Measurements from ENCODE around the gene KRT76. TPM values are rescaled to one million over a fixed set of nuclear protein-coding genes. Genes with fewer than 3 reads are reported as not detected.

The KRT76 gene
- total RNA-seq, 1 experiment from 2014 or later: not detected

DNA sequence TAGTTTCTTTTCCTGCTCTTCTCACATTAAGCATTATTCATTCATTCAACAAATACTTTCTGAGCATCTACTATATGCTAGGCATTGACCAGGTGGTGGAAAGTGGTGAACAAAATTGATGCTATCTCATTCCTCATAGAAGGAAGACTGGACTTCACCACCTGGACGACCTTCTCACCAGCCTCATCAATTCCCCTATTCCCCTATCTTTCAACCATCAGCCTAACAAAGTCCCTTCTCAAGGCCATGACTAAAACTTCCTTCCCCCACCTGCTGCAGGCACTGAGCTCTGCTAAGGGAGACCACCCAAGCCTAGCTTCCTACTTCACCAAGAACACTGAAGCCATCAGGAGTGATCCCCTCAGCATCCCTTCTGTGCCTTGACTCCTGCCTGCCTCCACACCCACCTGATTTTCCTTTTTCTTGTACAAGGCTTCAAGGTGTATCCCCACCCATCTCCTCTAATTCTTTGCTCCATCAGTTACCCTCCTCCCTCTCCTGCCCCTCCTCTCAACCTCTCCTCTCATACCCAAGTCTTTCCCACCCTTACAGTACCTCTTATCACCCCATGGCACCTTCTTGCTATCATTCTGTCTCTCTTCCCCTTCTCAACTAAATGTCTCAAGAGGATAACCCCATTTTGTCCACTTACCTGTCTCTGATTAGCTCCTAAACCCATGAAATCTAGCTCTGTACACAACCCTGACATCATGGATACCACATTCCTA lies 19.5 kb downstream of the KRT76 start:
- Histone ChIP-seq H3K36me3 (ENCODE audit: control insufficient read depth in 1 of 2, insufficient read depth in 2 of 2, low read length in 2 of 2) (no peaks in the 10 kb centered on the region), H3K4me3 (replicated peaks in 1 of 2; ENCODE audit: low read depth in 1 of 2, low read length in 2 of 2) (no peak overlapping the region), H2AFZ (ENCODE audit: low read depth, low read length, poor library complexity, severe bottlenecking) (no peak overlapping the region), H3K27me3 (ENCODE audit: insufficient read depth, low read length) (peaks cover 54% of the 10 kb centered on the region), H3K4me2 (ENCODE audit: low read length) (no peak overlapping the region), H3K4me1 (ENCODE audit: control insufficient read depth in 1 of 2, insufficient read depth in 2 of 2, low read length in 2 of 2) (no peaks in the 10 kb centered on the region), H3K9me2 (ENCODE audit: insufficient read depth) (no peaks in the 10 kb centered on the region), H3K79me2 (ENCODE audit: insufficient read depth, low read length) (no peaks in the 10 kb centered on the region), H3K27ac (ENCODE audit: low read depth, low read length) (no peak overlapping the region), H4K20me1 (ENCODE audit: insufficient read depth) (no peaks in the 10 kb centered on the region), H3K9me3 (ENCODE audit: control insufficient read depth in 1 of 2, insufficient read depth in 1 of 2, low read depth in 1 of 2, low read length in 2 of 2) (no peaks in the 10 kb centered on the region), H3K9ac (ENCODE audit: low read length) (no peak overlapping the region)
- BruUV-seq (replicated peaks): no TSS peak
- ChIA-PET RAD21 (ENCODE audit: low non-redundant PET in 1 of 2, low total read pairs in 2 of 2, uncharacterized antibody in 2 of 2, unreplicated experiment in 2 of 2) (no interaction called here), CTCF (no interaction called here), POLR2A (no interaction called here)
- TF ChIP-seq CEBPB (IDR thresholded peaks at IDR 0.05; ENCODE audit: low read depth) (no peak), CBX3 (IDR thresholded peaks at IDR 0.05; ENCODE audit: low read depth) (no peak)
- DNase-seq (ENCODE audit: low read depth, low spot score) (no peak), ATAC-seq (no peak)
- intact Hi-C loops (cut with micrococcal nuclease): no loop called here

DNA sequence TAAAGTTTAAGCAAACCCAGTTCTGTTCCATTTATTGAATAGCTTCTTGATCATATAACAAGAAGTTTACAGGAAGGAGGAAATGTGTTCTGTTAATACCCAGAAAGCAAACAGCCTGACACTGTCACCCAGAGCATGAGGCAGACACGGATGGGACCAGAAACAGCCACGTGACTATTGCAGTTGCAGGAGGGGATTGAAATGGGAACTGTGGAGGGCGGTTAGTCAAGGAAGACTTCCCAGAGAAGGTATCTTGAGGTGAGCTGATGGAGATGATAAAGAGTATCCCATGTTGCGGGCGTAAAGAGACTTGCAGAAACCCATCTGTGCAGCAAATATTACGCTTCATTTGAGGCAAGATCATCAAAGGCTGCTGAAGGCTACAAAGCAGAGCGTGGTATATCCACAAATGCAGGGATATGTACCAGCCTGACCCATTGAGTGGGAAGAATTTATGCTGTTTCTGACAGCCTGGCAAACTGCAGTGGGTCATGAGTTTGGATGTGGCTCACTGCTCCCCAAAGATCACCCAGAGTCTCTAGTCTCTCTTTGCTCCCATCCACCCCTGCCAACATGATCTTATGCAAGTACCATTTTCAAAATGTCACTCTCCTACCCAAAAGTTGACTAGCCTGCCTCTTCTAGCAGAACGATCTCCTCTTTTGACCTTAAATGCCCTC lies 20.7 kb downstream of the KRT76 start:
- no peaks in the 10 kb centered on the region for H3K9me2 ChIP-seq (ENCODE audit: insufficient read depth)
- peaks cover 64% of the 10 kb centered on the region for H3K27me3 ChIP-seq (ENCODE audit: insufficient read depth, low read length)
- ATAC-seq (no peak), DNase-seq (ENCODE audit: low read depth, low spot score) (no peak)
- POLR2A ChIA-PET: no interaction called here
- TF ChIP-seq REST (IDR thresholded peaks at IDR 0.05; ENCODE audit: low read depth): no peak
- TF ChIP-seq SIN3A (IDR thresholded peaks at IDR 0.05; ENCODE audit: low read depth): no peak
- no peak for TF ChIP-seq CBX3 (IDR thresholded peaks at IDR 0.05; ENCODE audit: low read depth)
- TF ChIP-seq, protein P1, sequence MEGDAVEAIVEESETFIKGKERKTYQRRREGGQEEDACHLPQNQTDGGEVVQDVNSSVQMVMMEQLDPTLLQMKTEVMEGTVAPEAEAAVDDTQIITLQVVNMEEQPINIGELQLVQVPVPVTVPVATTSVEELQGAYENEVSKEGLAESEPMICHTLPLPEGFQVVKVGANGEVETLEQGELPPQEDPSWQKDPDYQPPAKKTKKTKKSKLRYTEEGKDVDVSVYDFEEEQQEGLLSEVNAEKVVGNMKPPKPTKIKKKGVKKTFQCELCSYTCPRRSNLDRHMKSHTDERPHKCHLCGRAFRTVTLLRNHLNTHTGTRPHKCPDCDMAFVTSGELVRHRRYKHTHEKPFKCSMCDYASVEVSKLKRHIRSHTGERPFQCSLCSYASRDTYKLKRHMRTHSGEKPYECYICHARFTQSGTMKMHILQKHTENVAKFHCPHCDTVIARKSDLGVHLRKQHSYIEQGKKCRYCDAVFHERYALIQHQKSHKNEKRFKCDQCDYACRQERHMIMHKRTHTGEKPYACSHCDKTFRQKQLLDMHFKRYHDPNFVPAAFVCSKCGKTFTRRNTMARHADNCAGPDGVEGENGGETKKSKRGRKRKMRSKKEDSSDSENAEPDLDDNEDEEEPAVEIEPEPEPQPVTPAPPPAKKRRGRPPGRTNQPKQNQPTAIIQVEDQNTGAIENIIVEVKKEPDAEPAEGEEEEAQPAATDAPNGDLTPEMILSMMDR (IDR thresholded peaks at IDR 0.05 in 2 of 3, conservative IDR thresholded peaks at IDR 0.05 in 1 of 3; ENCODE audit: borderline replicate concordance in 1 of 3, insufficient read depth in 1 of 3, low read depth in 2 of 3, low read length in 2 of 3): no peak
- TF ChIP-seq ATF3 (IDR thresholded peaks at IDR 0.05): no peak
- no peak for TF ChIP-seq SRF (IDR thresholded peaks at IDR 0.05; ENCODE audit: low read depth)
- no peak for TF ChIP-seq YY1 (IDR thresholded peaks at IDR 0.05; ENCODE audit: extremely low read depth, insufficient replicate concordance, low read depth, low read length)
- CTCF ChIA-PET: no interaction called here
- BruUV-seq (replicated peaks): no TSS peak
- H3K79me2 ChIP-seq (ENCODE audit: insufficient read depth, low read length): no peaks in the 10 kb centered on the region
- intact Hi-C loops (cut with micrococcal nuclease): no loop called here
- no peak overlapping the region for H3K4me3 ChIP-seq (replicated peaks in 1 of 2; ENCODE audit: low read depth in 1 of 2, low read length in 2 of 2)
- H3K9ac ChIP-seq (ENCODE audit: low read length): no peak overlapping the region
- no peaks in the 10 kb centered on the region for H3K9me3 ChIP-seq (ENCODE audit: control insufficient read depth in 1 of 2, insufficient read depth in 1 of 2, low read depth in 1 of 2, low read length in 2 of 2)
- H3K27ac ChIP-seq (ENCODE audit: low read depth, low read length): no peak overlapping the region
- H3K4me1 ChIP-seq (ENCODE audit: control insufficient read depth in 1 of 2, insufficient read depth in 2 of 2, low read length in 2 of 2): no peaks in the 10 kb centered on the region
- no peak overlapping the region for H2AFZ ChIP-seq (ENCODE audit: low read depth, low read length, poor library complexity, severe bottlenecking)
- no peak overlapping the region for H3K4me2 ChIP-seq (ENCODE audit: low read length)
- RAD21 ChIA-PET (ENCODE audit: low non-redundant PET in 1 of 2, low total read pairs in 2 of 2, uncharacterized antibody in 2 of 2, unreplicated experiment in 2 of 2): no interaction called here
- no peaks in the 10 kb centered on the region for H4K20me1 ChIP-seq (ENCODE audit: insufficient read depth)
- H3K36me3 ChIP-seq (ENCODE audit: control insufficient read depth in 1 of 2, insufficient read depth in 2 of 2, low read length in 2 of 2): no peaks in the 10 kb centered on the region
